Calu3 (cell line): ENCODE results near the gene TRMT2B. TPM values are rescaled to one million over a fixed set of nuclear protein-coding genes. Genes with fewer than 3 reads are reported as not detected.

Experiments used
- BruUV-seq: library from RNA; stranded (reverse); fragments of 400-500 nt; replicated peaks from 2 replicates; lab custom pipeline; 2021; lab: Mats Ljungman, UMichigan
- CTCF ChIA-PET: fragments of 300-600 bp; sonication (Branson Sonifier 250); formaldehyde crosslinking; loops from one replicate; lab custom pipeline; 2022; ENCODE audit warnings: antibody characterized with exemption; lab: Charles Lee
- DNase-seq: peaks from one replicate; pipeline ENCODE4 v3.0.0; 2022
- H3K27ac Mint-ChIP-seq: one replicate; pipeline ENCODE4 v1.8.0; 2022; ENCODE audit warnings: mixed read lengths; ENCODE audit not compliant: unreplicated experiment
- H3K27me3 Mint-ChIP-seq: one replicate; pipeline ENCODE4 v1.8.0; 2022; ENCODE audit warnings: mixed read lengths; ENCODE audit not compliant: unreplicated experiment
- H3K36me3 Mint-ChIP-seq: one replicate; pipeline ENCODE4 v1.8.0; 2022; ENCODE audit warnings: mild to moderate bottlenecking, moderate library complexity, mixed read lengths; ENCODE audit not compliant: insufficient read depth, unreplicated experiment
- H3K4me1 Mint-ChIP-seq: one replicate; pipeline ENCODE4 v1.8.0; 2022; ENCODE audit warnings: mild to moderate bottlenecking, low read depth, mixed read lengths; ENCODE audit not compliant: unreplicated experiment
- H3K4me3 Mint-ChIP-seq: one replicate; pipeline ENCODE4 v1.8.0; 2022; ENCODE audit warnings: mild to moderate bottlenecking, low read depth, moderate library complexity, mixed read lengths; ENCODE audit not compliant: unreplicated experiment
- H3K9me3 Mint-ChIP-seq: one replicate; pipeline ENCODE4 v1.8.0; 2022; ENCODE audit warnings: low read depth, mixed read lengths; ENCODE audit not compliant: unreplicated experiment
- CTCF ChIP-seq: fragments of 200-600 bp; IDR thresholded peaks from one replicate; pipeline ENCODE4 v1.8.0; 2022; ENCODE audit warnings: antibody characterized with exemption; ENCODE audit not compliant: unreplicated experiment
- intact Hi-C: fragments of 100-400 bp; cut with micrococcal nuclease; formaldehyde crosslinking; loops from one replicate; pipeline ENCODE4 v1.10.0; 2022; ENCODE audit not compliant: unreplicated experiment
- total RNA-seq: library from RNA; stranded (reverse); gene quantifications from 2 replicates; pipeline ENCODE4 v1.2.3, GENCODE V29; 2022

Gene TRMT2B
- total RNA-seq, 1 experiment from 2014 or later, result 18.5 TPM

- H3K36me3 Mint-ChIP-seq, result no peaks in the 10 kb centered on the region
- no peak for DNase-seq
- no peak within 1 kb of the TSS for H3K4me3 Mint-ChIP-seq
- no peaks in the 10 kb centered on the region for H3K9me3 Mint-ChIP-seq
- TF ChIP-seq CTCF, result no peak
- no peaks in the 10 kb centered on the region for H3K27me3 Mint-ChIP-seq
- CTCF ChIA-PET, result no interaction called here
- BruUV-seq, result no TSS peak
- H3K27ac Mint-ChIP-seq, result no peak within 1 kb of the TSS
- intact Hi-C loops, result no loop called here
- no peaks in the 10 kb centered on the region for H3K4me1 Mint-ChIP-seq
Measured at GRCh38 chrX:100969408-100969807, 82.5 kb downstream of the TRMT2B start, which contains the start of gene ARL13A. ARL13A (plus strand) TSS chrX:100969708; CDS start chrX:100973690, 3,982 bp downstream.

- no peaks in the 10 kb centered on the region for H3K27me3 Mint-ChIP-seq
- CTCF ChIA-PET, result no interaction called here
- no peak overlapping the region for H3K27ac Mint-ChIP-seq
- H3K36me3 Mint-ChIP-seq, result no peaks in the 10 kb centered on the region
- no peak for DNase-seq
- intact Hi-C loops, result no loop called here
- H3K4me3 Mint-ChIP-seq, result no peak overlapping the region
- TF ChIP-seq CTCF, result no peak
- BruUV-seq, result no TSS peak
- no peaks in the 10 kb centered on the region for H3K4me1 Mint-ChIP-seq
- no peaks in the 10 kb centered on the region for H3K9me3 Mint-ChIP-seq
Measured at GRCh38 chrX:100964362-100964761, 87.5 kb downstream of the TRMT2B start.

- Mint-ChIP-seq H3K36me3 (no peaks in the 10 kb centered on the region), H3K4me3 (no peak overlapping the region), H3K27ac (no peak overlapping the region), H3K27me3 (no peaks in the 10 kb centered on the region), H3K4me1 (no peaks in the 10 kb centered on the region), H3K9me3 (no peaks in the 10 kb centered on the region)
- no TSS peak for BruUV-seq
- intact Hi-C loops, result no loop called here
- DNase-seq, result no peak
- no peak for TF ChIP-seq CTCF
- CTCF ChIA-PET, result no interaction called here
Measured at GRCh38 chrX:100962811-100963210, 89.1 kb downstream of the TRMT2B start.

Other genes starting within 250 kb of the TRMT2B start
- gene CSTF2, start 231.7 kb downstream of the TRMT2B start, total RNA-seq, result 66.3 and 67.2 TPM in 2 replicates
- not detected in 2 replicates for gene NOX1, start 177.8 kb downstream of the TRMT2B start, total RNA-seq
- 0.33 and 0.83 TPM in 2 replicates for gene XKRX, start 123.2 kb downstream of the TRMT2B start, total RNA-seq
- gene ARL13A, start 82.4 kb downstream of the TRMT2B start, total RNA-seq, result not detected in 2 replicates
- not detected in 2 replicates for gene TMEM35A, start 26.8 kb upstream of the TRMT2B start, total RNA-seq
- gene CENPI, start 46.1 kb upstream of the TRMT2B start, total RNA-seq, result 26.1 and 28.1 TPM in 2 replicates
- 0.39 and 0.66 TPM in 2 replicates for gene DRP2, start 167.7 kb upstream of the TRMT2B start, total RNA-seq
- 0.15 TPM in 1 of 2 replicates, not detected in the other for gene TAF7L, start 239.2 kb upstream of the TRMT2B start, total RNA-seq